BJ (cell line): ENCODE results near the gene NGRN. TPM values are rescaled to one million over a fixed set of nuclear protein-coding genes. Genes with fewer than 3 reads are reported as not detected.
"Not testable (repeated sequence)": the region's sequence is repeated elsewhere in the genome, so short reads cannot be mapped to it uniquely, and the experiment has no call there.

ENCODE experiments used
- CTCF ChIA-PET: fragments of 350-600 bp; formaldehyde crosslinking; extraction: SDS; loops from one replicate; lab custom pipeline; 2021; ENCODE audit warnings: antibody characterized with exemption, inconsistent platforms; lab: Yijun Ruan, JAX
- POLR2A ChIA-PET: fragments of 300-600 bp; sonication (Branson Sonifier 250); formaldehyde crosslinking; extraction: SDS; loops from one replicate; lab custom pipeline; 2021; ENCODE audit warnings: antibody characterized with exemption; lab: Charles Lee
- DNase-seq: peaks from one replicate; pipeline ENCODE4 v3.0.0-alpha.2; 2011; ENCODE audit warnings: low read depth
- H3K27me3 ChIP-seq: 2 replicates; pipeline ENCODE4 v1.6.0; 2011; ENCODE audit warnings: low read length; ENCODE audit not compliant: control insufficient read depth, insufficient read depth
- H3K36me3 ChIP-seq: 2 replicates; pipeline ENCODE4 v1.5.1; 2011; ENCODE audit warnings: low read length; ENCODE audit not compliant: control insufficient read depth, insufficient read depth
- H3K4me3 ChIP-seq: 2 replicates; pipeline ENCODE4 v1.5.1; 2011; ENCODE audit warnings: low read depth, mild to moderate bottlenecking, control low read depth, low read length
- polyA plus RNA-seq: library from polyadenylated mRNA; depleted of rRNA; stranded (reverse); fragments of >200 nt; gene quantifications from 2 replicates; pipeline ENCODE4 v1.2.3, GENCODE V29; 2011
- TF ChIP-seq, protein P1 (sequence below): IDR thresholded peaks from 2 replicates; pipeline ENCODE4 v1.5.1; 2011; ENCODE audit warnings: low read depth, mild to moderate bottlenecking, control low read depth, inconsistent platforms, low read length, moderate library complexity; ENCODE audit not compliant: insufficient read depth

NGRN gene
- polyA plus RNA-seq, 1 experiment, result 63.5 TPM

- TF ChIP-seq, protein P1, sequence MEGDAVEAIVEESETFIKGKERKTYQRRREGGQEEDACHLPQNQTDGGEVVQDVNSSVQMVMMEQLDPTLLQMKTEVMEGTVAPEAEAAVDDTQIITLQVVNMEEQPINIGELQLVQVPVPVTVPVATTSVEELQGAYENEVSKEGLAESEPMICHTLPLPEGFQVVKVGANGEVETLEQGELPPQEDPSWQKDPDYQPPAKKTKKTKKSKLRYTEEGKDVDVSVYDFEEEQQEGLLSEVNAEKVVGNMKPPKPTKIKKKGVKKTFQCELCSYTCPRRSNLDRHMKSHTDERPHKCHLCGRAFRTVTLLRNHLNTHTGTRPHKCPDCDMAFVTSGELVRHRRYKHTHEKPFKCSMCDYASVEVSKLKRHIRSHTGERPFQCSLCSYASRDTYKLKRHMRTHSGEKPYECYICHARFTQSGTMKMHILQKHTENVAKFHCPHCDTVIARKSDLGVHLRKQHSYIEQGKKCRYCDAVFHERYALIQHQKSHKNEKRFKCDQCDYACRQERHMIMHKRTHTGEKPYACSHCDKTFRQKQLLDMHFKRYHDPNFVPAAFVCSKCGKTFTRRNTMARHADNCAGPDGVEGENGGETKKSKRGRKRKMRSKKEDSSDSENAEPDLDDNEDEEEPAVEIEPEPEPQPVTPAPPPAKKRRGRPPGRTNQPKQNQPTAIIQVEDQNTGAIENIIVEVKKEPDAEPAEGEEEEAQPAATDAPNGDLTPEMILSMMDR, result no peak
- POLR2A ChIA-PET, result no interaction called here
- Histone ChIP-seq H3K27me3 (no peaks in the 10 kb centered on the region), H3K36me3 (peaks cover 12% of the 10 kb centered on the region), H3K4me3 (no peak overlapping the region)
- DNase-seq, result no peak
- CTCF ChIA-PET, result interaction anchor here (0.6 to 1.7 kb wide), 3 partner anchors 11 to 47 kb away, joined by 3 read pairs; no protein-coding TSS in a partner anchor
Observed at GRCh38 chr15:90268415-90268814, 2.9 kb downstream of the NGRN start.

DNA sequence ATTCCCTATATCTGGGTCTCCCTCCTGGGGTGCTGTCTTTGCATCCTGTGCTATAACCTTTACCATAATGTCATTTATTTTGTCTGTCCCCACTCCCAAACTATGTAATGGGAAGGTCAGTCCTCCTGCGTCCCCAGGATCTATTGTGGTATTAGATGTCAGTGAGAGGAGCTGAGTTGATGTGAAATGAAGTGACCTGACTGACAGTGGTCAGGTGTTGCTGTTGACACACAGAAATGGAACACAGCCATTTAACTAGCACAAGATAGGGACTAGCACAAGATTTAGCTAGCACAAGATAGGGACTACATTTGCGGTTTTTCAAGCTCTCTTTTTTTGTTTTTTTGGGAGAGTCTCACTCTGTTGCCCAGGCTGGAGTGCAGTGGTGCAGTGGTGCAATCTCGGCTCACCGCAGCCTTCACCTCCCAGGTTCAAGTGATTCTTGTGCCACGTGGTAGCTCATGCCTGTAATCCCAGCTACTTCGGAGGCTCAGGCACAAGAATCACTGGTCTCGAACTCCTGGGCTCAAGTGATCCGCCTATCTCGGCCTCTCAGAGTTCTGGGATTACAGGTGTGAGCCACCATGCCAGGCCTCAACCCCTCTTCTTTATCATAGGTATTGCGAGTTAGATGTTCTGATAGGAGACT lies 5.2 kb downstream of the NGRN start:
- H3K4me3 ChIP-seq, result no peak overlapping the region
- H3K27me3 ChIP-seq, result no peaks in the 10 kb centered on the region
- H3K36me3 ChIP-seq, result peaks cover 12% of the 10 kb centered on the region
- ChIA-PET CTCF (interaction anchor here (1.4 to 2.2 kb wide), 2 partner anchors 23 to 30 kb away, joined by 5 read pairs; no protein-coding TSS in a partner anchor), POLR2A (no interaction called here)
- TF ChIP-seq, protein P1, result no peak
- DNase-seq, result no peak

DNA sequence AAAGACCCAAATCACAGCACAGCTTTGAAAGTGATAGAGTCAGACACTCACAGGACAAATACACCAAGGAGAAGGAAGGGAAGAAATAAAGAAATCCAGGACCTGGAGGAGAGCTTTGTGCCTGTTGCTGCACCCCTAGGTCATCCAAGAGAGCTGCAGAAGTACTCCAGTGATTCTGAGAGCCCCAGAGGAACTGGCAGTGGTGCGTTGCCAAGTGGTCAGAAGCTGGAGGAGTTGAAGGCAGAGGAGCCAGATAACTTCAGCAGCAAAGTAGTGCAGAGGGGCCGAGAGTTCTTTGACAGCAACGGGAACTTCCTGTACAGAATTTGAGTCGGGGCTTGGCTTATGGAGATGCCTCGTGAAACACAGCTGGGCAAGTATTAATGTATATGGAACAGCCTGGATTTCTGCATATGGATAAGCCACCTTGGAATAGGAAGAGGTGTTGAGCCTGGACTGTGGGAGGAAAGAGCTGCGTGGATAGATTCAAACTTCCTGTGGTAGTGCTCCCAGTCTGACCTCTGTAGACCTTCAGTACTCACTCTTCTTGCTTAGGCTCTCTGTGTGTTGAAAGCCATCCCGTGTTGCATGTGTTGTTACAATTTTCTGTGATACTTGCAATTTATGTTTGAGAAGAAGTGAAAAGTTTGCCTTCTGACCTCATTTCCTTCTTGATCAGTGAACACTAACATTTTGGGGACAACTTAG lies 6.1 kb downstream of the NGRN start:
- TF ChIP-seq, protein P1, result no peak
- ChIA-PET POLR2A (no interaction called here), CTCF (interaction anchor here (0.8 to 2.2 kb wide), 4 partner anchors 22 to 590 kb away, joined by 3 to 5 read pairs (median 4); no protein-coding TSS in a partner anchor)
- no peaks in the 10 kb centered on the region for H3K27me3 ChIP-seq
- H3K36me3 ChIP-seq, result peaks cover 12% of the 10 kb centered on the region
- no peak for DNase-seq
- no peak overlapping the region for H3K4me3 ChIP-seq

GRCh38 chr15:90278467-90278866 lies 13.0 kb downstream of the NGRN start:
- H3K36me3 ChIP-seq, H3K4me3 ChIP-seq, DNase-seq, H3K27me3 ChIP-seq, CTCF ChIA-PET: not testable (repeated sequence)
- POLR2A ChIA-PET, result interaction anchor here (0.7 kb wide), 1 partner anchor 15 kb away, joined by 7 read pairs; no protein-coding TSS in a partner anchor

DNA sequence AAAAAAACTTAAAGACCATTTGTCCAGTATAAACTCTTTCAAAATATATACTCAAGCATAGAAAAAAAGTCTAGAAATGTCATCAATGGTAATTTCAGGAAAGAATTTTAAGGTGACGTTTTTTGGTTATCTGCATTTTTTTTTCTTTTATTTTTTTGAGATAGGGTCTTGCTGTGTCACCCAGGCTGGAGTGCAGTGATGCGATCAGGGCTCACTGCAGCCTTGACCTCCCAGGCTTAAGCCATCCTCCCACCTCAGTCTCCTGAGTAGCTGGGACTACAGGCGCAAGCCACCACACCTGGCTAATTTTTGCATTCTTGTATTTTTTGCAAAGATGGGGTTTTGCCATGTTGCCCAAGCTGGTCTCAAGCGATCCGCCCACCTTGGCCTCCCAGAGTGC lies 15.3 kb downstream of the NGRN start:
- CTCF ChIA-PET, result interaction anchor here (1.4 kb wide), 2 partner anchors 20 to 39 kb away, joined by 3 to 7 read pairs; no protein-coding TSS in a partner anchor
- POLR2A ChIA-PET, H3K36me3 ChIP-seq, H3K27me3 ChIP-seq, DNase-seq, H3K4me3 ChIP-seq: not testable (repeated sequence)

- H3K4me3 ChIP-seq, H3K36me3 ChIP-seq, POLR2A ChIA-PET, DNase-seq, H3K27me3 ChIP-seq: not testable (repeated sequence)
- CTCF ChIA-PET, result interaction anchor here (4.0 kb wide), 1 partner anchor 12 kb away, joined by 21 read pairs; no protein-coding TSS in a partner anchor
Observed at GRCh38 chr15:90281637-90282036, 16.2 kb downstream of the NGRN start.
